ENCODE data around the gene ACSL1.

ACSL1 gene

GRCh38 chr4:184706453-184706852 lies 119.3 kb downstream of the ACSL1 start:
- no peak for DNase-seq

- peak; percentile 85 for DNase-seq
Measured at GRCh38 chr4:184705692-184706091, 120.1 kb downstream of the ACSL1 start.
